HEK293 (cell line): ENCODE results near the gene SPON1.

Source experiments
- CTCF ChIP-seq: fragments of 450-650 bp; formaldehyde crosslinking; IDR thresholded peaks from 2 replicates; pipeline ENCODE4 v1.5.1; 2016; ENCODE audit warnings: missing biosample characterization, missing genetic modification characterization
- YY1 ChIP-seq: fragments of 450-650 bp; formaldehyde crosslinking; IDR thresholded peaks from 2 replicates; pipeline ENCODE4 v1.5.1; 2018; ENCODE audit warnings: missing biosample characterization, missing genetic modification characterization
- ZBTB8A ChIP-seq: fragments of 450-650 bp; formaldehyde crosslinking; IDR thresholded peaks from 2 replicates; pipeline ENCODE4 v1.5.1; 2016; ENCODE audit warnings: missing biosample characterization, missing genetic modification characterization
- ZNF23 ChIP-seq: fragments of 450-650 bp; formaldehyde crosslinking; IDR thresholded peaks from 2 replicates; pipeline ENCODE4 v1.5.1; 2016; ENCODE audit warnings: missing biosample characterization, missing genetic modification characterization, borderline replicate concordance

GRCh38 chr11:14021738-14022137 lies 59.2 kb downstream of the SPON1 start:
- no peak for TF ChIP-seq ZNF23 (tag by site-specific recombination)
- no peak for TF ChIP-seq CTCF (tag by site-specific recombination)
- no peak for TF ChIP-seq ZBTB8A
- no peak for TF ChIP-seq YY1 (tag by site-specific recombination)
